Pancreas (tissue), 10 donors: ENCODE results near the gene APBA2. TPM values are rescaled to one million over a fixed set of nuclear protein-coding genes. Genes with fewer than 3 reads are reported as not detected.

ENCODE experiments used
- ATAC-seq, 4 donors: fragments of 200-7000 bp; cut with Tn5 transposase; one replicate each; pipeline versions ENCODE4 v1.8.0 to v1.9.1; 2020; ENCODE audit warnings: mild to moderate bottlenecking in 4 of 4, moderate library complexity in 4 of 4
- DNase-seq, 6 donors: peaks; one replicate each; pipeline ENCODE4 v3.0.0-alpha.2; 2020
- FAIRE-seq: peaks from 2 replicates; lab custom pipeline; 2012; peaks lifted over from hg19 to GRCh38; lab: Jason Lieb, UNC
- H3K27ac ChIP-seq, 4 donors: fragments of 200-600 bp; sonication (generic); 1 replicate in 3 of 4; 2 replicates in 1 of 4; pipeline versions ENCODE4 v1.5.0 to v1.8.0; 2020
- H3K27me3 ChIP-seq, 4 donors: fragments of 200-600 bp; one replicate each; pipeline ENCODE4 v1.8.0; 2021
- H3K36me3 ChIP-seq, 3 donors: fragments of 200-600 bp; sonication (generic) in 1 of 3; one replicate each; pipeline versions ENCODE4 v1.5.0 to v1.8.0; 2020 to 2021
- H3K4me1 ChIP-seq, 3 donors: fragments of 200-600 bp; one replicate each; pipeline ENCODE4 v1.8.0; 2021
- H3K4me3 ChIP-seq, 4 donors: fragments of 200-600 bp; sonication (generic) in 2 of 4; one replicate each; pipeline versions ENCODE4 v1.5.0 to v1.8.0; 2020 to 2021
- H3K9me3 ChIP-seq, 4 donors: fragments of 200-600 bp; one replicate each; pipeline ENCODE4 v1.8.0; 2021
- WGBS, 2 donors: extraction: QIAGEN DNeasy Blood & Tissue Kit; methylation state at CpG; one replicate each; pipeline ENCODE4 v1.1.7; 2013; 5-methylcytosine and 5-hydroxymethylcytosine counted together
- intact Hi-C, 3 donors: fragments of 100-400 bp; cut with DNase I; formaldehyde crosslinking; loops; one replicate each; pipeline versions ENCODE4 v1.11.1 to v1.14.2; 2022
- polyA plus RNA-seq, 2 donors: library from polyadenylated mRNA; stranded (reverse); fragments of 200-250 nt; gene quantifications; one replicate each; pipeline ENCODE4 v1.2.3, GENCODE V29; 2013
- total RNA-seq, 6 donors: library from RNA; stranded (reverse); fragmentation: NEBNext Ultra II Directional in 4 of 6; extraction: Animal tissue kit (Norgen Biotek cat#: 25700) in 4 of 6; gene quantifications; one replicate each; pipeline versions ENCODE4 v1.2.1 to v1.2.4, GENCODE V29; 2021 to 2023
- TF ChIP-seq, protein P1 (sequence below), 4 donors: fragments of 200-600 bp; sonication (generic) in 3 of 4; IDR thresholded peaks; one replicate each; pipeline versions ENCODE4 v1.5.0 to v1.8.0; 2021; ENCODE audit warnings: antibody characterized with exemption in 4 of 4
- donor health status: healthy with polysubstance abuse.
- donor health status: DM: no; HTN: no; CAD: no; lungs with moderate emphysema.
- donor health status: DM: no; HTN: no; CAD: no.
- donor health status: control.
- donor health status: control.
- donor health status: Bipolar disorder and iron deficiency.
- donor health status: DM: yes; HTN: yes; CAD: no.
- donor health status: DM: no; HTN: no; CAD: no.
- donor health status: DM: no; HTN: no; CAD: no.
- donor health status: DM: yes; HTN: yes; CAD: no.

The APBA2 gene
- total and polyA plus RNA-seq, 8 donors = 3.9 to 10.3 (median 6.7) TPM

DNA sequence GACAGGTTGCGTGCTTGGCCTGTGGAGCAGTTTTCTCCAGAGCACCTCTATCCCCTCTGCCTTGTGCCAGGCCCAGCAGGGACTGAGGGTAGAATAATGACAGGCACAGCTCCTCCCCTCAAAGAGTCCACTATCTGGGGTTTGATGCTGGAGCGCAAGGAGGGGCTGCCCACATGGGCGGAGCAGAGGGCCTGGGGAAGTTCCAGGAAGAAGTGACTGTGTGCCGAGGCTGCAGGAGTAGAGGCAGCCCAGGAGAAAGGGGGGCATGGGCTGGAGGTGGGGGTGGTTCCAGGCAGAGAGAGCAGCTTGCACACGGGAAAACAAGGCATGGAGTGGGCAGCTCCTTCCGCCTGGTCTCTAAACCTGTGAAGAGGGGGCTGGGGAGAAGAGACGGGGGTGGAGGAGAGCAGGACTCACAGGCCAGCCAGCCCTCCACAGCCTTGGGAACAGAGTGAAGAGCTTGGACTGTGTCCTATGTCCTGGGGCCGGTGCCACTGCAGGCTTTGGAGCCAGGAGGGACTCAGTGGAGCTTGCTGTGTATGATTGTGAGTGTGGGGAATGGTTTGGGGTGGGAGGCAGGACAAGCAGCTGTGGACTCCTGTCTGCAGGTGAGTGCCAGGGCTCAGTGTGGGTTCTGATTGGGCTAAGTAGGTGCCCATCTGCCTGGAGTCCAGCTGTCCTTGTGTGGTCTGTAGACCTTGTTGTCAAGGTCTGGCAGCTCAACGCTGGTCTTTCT, 48.1 kb downstream of the APBA2 start:
- H3K36me3 ChIP-seq = no peaks in the 10 kb centered on the region
- FAIRE-seq = no peak
- H3K4me1 ChIP-seq = no peaks in the 10 kb centered on the region
- peak in 1 of 4 donors; percentile 42 for ATAC-seq
- 75 to 84% methylated on average over 9 of the region's 9 CpGs for WGBS, 2 donors
- TF ChIP-seq, protein P1, sequence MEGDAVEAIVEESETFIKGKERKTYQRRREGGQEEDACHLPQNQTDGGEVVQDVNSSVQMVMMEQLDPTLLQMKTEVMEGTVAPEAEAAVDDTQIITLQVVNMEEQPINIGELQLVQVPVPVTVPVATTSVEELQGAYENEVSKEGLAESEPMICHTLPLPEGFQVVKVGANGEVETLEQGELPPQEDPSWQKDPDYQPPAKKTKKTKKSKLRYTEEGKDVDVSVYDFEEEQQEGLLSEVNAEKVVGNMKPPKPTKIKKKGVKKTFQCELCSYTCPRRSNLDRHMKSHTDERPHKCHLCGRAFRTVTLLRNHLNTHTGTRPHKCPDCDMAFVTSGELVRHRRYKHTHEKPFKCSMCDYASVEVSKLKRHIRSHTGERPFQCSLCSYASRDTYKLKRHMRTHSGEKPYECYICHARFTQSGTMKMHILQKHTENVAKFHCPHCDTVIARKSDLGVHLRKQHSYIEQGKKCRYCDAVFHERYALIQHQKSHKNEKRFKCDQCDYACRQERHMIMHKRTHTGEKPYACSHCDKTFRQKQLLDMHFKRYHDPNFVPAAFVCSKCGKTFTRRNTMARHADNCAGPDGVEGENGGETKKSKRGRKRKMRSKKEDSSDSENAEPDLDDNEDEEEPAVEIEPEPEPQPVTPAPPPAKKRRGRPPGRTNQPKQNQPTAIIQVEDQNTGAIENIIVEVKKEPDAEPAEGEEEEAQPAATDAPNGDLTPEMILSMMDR (IDR thresholded peaks at IDR 0.05) = no peak
- no peaks in the 10 kb centered on the region for H3K27me3 ChIP-seq
- no peak overlapping the region for H3K4me3 ChIP-seq
- DNase-seq = peak in 2 of 6 donors; percentile 36 to 49
- H3K9me3 ChIP-seq = no peaks in the 10 kb centered on the region
- no peak overlapping the region for H3K27ac ChIP-seq
- intact Hi-C loops = no loop called here

DNA sequence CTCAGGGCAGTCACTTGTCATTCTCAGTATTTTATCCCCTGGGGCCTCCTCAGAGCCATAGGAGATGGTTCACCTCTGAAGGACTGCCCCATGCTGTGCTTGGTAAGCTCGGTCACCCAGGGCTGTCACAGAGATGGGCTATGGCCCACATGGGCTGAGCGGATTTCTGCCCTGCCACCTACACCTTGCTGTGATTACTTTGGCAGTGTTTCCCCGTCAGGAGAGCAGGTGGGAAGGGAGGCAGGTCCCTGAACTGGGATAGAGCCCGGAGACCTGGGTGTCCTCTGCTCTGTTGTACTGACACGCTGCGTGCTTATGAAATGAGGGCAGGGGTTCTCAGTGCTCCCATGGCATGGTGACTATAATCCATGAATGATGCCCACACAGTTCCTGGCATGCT, 48.9 kb downstream of the APBA2 start:
- 68 to 71% methylated on average over 6 of the region's 6 CpGs for WGBS, 2 donors
- no peak for FAIRE-seq
- TF ChIP-seq, protein P1 (IDR thresholded peaks at IDR 0.05) = no peak
- Histone ChIP-seq H3K4me1 (no peaks in the 10 kb centered on the region), H3K9me3 (no peaks in the 10 kb centered on the region), H3K27me3 (no peaks in the 10 kb centered on the region), H3K36me3 (no peaks in the 10 kb centered on the region), H3K27ac (no peak overlapping the region), H3K4me3 (no peak overlapping the region)
- ATAC-seq = peak in 2 of 4 donors; percentile 58 to 68
- DNase-seq = peak in 2 of 6 donors; percentile 29 to 38
- intact Hi-C loops = no loop called here

DNA sequence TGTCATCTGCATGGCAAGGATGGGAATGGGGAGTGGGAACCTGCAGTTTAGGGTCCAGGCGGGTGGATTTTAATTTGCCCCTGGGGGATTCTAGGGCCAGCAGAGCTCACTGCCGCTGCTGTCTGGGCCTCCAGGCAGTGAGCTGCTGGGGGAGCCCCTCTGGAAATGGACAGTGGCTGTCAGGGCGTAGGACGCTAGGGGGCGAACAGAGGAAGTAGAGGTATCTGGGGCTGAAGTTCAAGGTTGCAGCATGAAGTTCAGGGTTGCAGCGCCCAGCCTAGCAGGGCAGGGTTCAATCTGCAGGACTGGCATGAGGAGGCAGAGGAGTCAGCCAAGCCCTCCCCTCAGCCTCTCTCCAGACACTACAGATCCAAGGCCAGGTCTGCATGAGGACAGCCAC, 49.5 kb downstream of the APBA2 start:
- DNase-seq = peak in 2 of 6 donors; percentile 24 to 34
- peak in 1 of 4 donors; percentile 11 for ATAC-seq
- Histone ChIP-seq H3K36me3 (no peaks in the 10 kb centered on the region), H3K4me3 (no peak overlapping the region), H3K4me1 (no peaks in the 10 kb centered on the region), H3K27ac (no peak overlapping the region), H3K27me3 (no peaks in the 10 kb centered on the region), H3K9me3 (no peaks in the 10 kb centered on the region)
- intact Hi-C loops = no loop called here
- 71 to 79% methylated on average over 6 of the region's 6 CpGs for WGBS, 2 donors
- FAIRE-seq = no peak
- TF ChIP-seq, protein P1 (IDR thresholded peaks at IDR 0.05) = no peak

DNA sequence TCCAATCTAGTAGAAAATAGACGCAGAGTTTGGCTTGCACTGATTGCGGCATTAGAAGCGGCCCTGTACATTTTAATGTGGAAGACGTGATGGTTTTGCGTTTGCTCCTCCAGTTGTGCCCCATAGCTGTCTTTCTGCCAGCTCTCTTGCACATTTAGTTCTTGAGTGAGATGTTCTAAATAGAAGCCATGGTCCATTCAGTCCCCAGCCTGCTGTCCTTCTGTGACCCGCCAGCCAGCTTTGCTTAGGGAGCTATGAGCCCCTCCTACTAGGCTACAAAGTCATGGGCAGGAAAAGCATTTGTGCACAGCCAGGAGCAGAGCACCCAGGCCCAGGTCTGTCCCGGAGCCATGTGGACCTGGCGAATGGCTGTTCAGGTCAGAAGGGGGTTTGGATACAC, 50.3 kb downstream of the APBA2 start:
- peak in 1 of 6 donors; percentile 21 for DNase-seq
- ATAC-seq = no peak
- Histone ChIP-seq H3K27ac (no peak overlapping the region), H3K36me3 (no peaks in the 10 kb centered on the region), H3K4me3 (no peak overlapping the region), H3K9me3 (no peaks in the 10 kb centered on the region), H3K4me1 (no peaks in the 10 kb centered on the region), H3K27me3 (no peaks in the 10 kb centered on the region)
- TF ChIP-seq, protein P1 (IDR thresholded peaks at IDR 0.05) = no peak
- no peak for FAIRE-seq
- WGBS, 2 donors = 93 to 94% methylated on average over 8 of the region's 8 CpGs
- intact Hi-C loops = no loop called here

DNA sequence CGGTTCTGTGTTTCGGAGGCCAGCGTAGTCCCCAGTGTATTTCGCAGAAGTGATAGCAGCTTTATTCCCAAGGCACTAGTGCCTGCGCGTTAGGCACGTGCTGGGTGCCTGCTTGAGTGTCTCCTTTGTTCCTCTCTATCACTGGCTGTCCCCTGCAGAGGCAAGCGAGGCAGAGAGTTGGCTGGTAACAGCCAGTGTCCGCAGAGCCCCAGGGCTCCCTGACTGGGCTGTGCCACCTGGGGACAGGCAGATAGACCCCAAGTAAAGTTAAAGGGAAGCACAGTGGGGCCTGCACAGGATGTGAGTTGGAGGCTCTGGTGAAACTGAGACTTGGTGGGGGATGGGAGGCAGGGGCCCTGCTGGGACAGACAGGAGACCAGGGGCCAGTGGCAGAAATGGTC, 50.7 kb downstream of the APBA2 start:
- no peaks in the 10 kb centered on the region for H3K4me1 ChIP-seq
- intact Hi-C loops = no loop called here
- no peaks in the 10 kb centered on the region for H3K36me3 ChIP-seq
- TF ChIP-seq, protein P1 (IDR thresholded peaks at IDR 0.05) = no peak
- H3K4me3 ChIP-seq = no peak overlapping the region
- no peak for ATAC-seq
- FAIRE-seq = no peak
- peak in 1 of 6 donors; percentile 18 for DNase-seq
- H3K27me3 ChIP-seq = no peaks in the 10 kb centered on the region
- H3K27ac ChIP-seq = no peak overlapping the region
- 93 to 95% methylated on average over 9 of the region's 9 CpGs for WGBS, 2 donors
- H3K9me3 ChIP-seq = no peaks in the 10 kb centered on the region
